OCI-LY1 (cell line): ENCODE results near the gene AEN.

ENCODE experiments used
- EZH2 ChIP-seq: fragments of 200-600 bp; sonication (generic), shearing (Covaris generic); IDR thresholded peaks from 2 replicates; pipeline ENCODE4 v1.8.0; 2017; ENCODE audit warnings: borderline replicate concordance, mixed run types, mild to moderate bottlenecking, antibody characterized with exemption, low read length, moderate library complexity, mixed read lengths
- TF ChIP-seq, protein P1 (sequence below): fragments of 200-600 bp; sonication (generic), shearing (Covaris generic); IDR thresholded peaks from 2 replicates; pipeline ENCODE4 v1.5.1; 2017; ENCODE audit warnings: mild to moderate bottlenecking, antibody characterized with exemption, low read length, moderate library complexity, mixed read lengths

DNA sequence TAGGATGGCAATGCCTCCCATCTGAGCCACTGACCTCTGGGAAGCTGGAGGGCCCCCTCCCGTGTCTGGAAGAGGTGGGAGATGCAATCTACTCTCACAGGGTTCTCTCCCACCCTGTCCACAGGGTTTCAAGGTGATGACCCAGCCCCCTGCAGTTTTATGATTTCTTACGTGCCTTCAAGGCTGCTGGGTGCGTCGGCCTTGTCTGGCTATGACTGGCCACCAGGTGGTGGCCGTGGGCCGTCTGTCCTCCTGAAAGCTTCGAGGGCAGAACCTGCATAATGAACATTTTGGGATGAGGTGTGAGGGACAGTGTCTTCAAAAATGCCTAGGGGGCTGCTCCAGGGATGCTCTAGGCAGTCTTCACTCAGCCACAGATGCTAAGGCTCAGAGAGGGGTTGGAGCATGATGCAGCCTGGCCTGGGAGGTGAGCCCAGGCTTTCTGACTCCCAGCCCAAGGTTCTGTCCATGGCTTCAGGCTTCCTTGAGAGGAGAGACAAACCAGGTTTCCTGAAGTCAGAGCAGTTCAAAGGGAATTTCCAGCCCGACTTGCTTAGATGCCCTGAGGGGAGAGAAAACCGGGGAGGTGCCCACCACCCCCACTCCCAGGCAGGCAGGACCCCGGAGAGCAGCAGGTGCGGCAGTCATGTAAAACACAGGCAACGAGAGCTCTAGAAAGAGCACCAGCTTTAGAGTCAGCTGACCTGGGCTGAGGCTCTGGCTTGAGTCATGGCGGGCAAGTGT lies 36.4 kb downstream of the AEN start:
- TF ChIP-seq, protein P1, sequence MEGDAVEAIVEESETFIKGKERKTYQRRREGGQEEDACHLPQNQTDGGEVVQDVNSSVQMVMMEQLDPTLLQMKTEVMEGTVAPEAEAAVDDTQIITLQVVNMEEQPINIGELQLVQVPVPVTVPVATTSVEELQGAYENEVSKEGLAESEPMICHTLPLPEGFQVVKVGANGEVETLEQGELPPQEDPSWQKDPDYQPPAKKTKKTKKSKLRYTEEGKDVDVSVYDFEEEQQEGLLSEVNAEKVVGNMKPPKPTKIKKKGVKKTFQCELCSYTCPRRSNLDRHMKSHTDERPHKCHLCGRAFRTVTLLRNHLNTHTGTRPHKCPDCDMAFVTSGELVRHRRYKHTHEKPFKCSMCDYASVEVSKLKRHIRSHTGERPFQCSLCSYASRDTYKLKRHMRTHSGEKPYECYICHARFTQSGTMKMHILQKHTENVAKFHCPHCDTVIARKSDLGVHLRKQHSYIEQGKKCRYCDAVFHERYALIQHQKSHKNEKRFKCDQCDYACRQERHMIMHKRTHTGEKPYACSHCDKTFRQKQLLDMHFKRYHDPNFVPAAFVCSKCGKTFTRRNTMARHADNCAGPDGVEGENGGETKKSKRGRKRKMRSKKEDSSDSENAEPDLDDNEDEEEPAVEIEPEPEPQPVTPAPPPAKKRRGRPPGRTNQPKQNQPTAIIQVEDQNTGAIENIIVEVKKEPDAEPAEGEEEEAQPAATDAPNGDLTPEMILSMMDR = peak; percentile 49; the same call in 1 of the 2 replicates
- TF ChIP-seq EZH2 = no peak
